NCI-H524 (cell line): ENCODE data around the gene IFIT5.
"Not testable (repeated sequence)": the region's sequence is repeated elsewhere in the genome, so short reads cannot be mapped to it uniquely, and the experiment has no call there.

ENCODE experiments used
- DNase-seq, 2 experiments: peaks; one replicate each; lab custom pipeline; 2025; lab: John Stamatoyannopoulos, UW

IFIT5 gene

GRCh38 chr10:89414146-89414878, at the start of gene IFIT5:
TSS of gene IFIT5 (plus strand) at chr10:89414568. CDS start at chr10:89414799, 231 bp downstream.
- DNase-seq = peak in 1 of 2 experiments; percentile 26

- DNase-seq = no peak
These were observed 46.8 kb upstream of the IFIT5 start for GRCh38 chr10:89367529-89367928.

GRCh38 chr10:89368129-89368528, 46.2 kb upstream of the IFIT5 start:
- DNase-seq = no peak

- no peak for DNase-seq
These were observed 44.9 kb upstream of the IFIT5 start for GRCh38 chr10:89369156-89370105.

- DNase-seq = peak in 1 of 2 experiments; percentile 0
These were observed 43.3 kb upstream of the IFIT5 start for GRCh38 chr10:89371079-89371478.

- no peak for DNase-seq
These were observed 42.4 kb upstream of the IFIT5 start for GRCh38 chr10:89371987-89372386.

- DNase-seq = no peak
These were observed 40.3 kb upstream of the IFIT5 start for GRCh38 chr10:89373916-89374711.

GRCh38 chr10:89374713-89375141, 39.6 kb upstream of the IFIT5 start:
- no peak for DNase-seq

GRCh38 chr10:89377705-89378637, 36.4 kb upstream of the IFIT5 start, which contains the start of gene IFIT1B:
TSS of gene IFIT1B (plus strand) at chr10:89378056. CDS start at chr10:89378136, 80 bp downstream.
- DNase-seq = no peak

GRCh38 chr10:89379103-89379502, 35.3 kb upstream of the IFIT5 start:
- no peak for DNase-seq

- DNase-seq = no peak
These were observed 31.6 kb upstream of the IFIT5 start for GRCh38 chr10:89382757-89383156.

GRCh38 chr10:89384474-89385340, 29.7 kb upstream of the IFIT5 start:
- DNase-seq = no peak

GRCh38 chr10:89388806-89389205, 25.6 kb upstream of the IFIT5 start:
- no peak for DNase-seq

- DNase-seq = no peak
These were observed 25.1 kb upstream of the IFIT5 start for GRCh38 chr10:89389254-89389653.

GRCh38 chr10:89390476-89391225, 23.7 kb upstream of the IFIT5 start:
- DNase-seq = no peak

- not testable (repeated sequence) for DNase-seq
These were observed 23.2 kb upstream of the IFIT5 start for GRCh38 chr10:89391226-89391576.

- peak in 1 of 2 experiments; percentile 18 for DNase-seq
These were observed 22.2 kb upstream of the IFIT5 start, which contains the start of gene IFIT1 for GRCh38 chr10:89391907-89392756. TSS of gene IFIT1 (plus strand) at chr10:89392623. CDS start at chr10:89392713, 90 bp downstream.

GRCh38 chr10:89392974-89393373, 21.4 kb upstream of the IFIT5 start:
- DNase-seq = peak in 1 of 2 experiments; percentile 53
